Measurements from ENCODE around the gene PLGRKT.

Gene PLGRKT

GRCh38 chr9:5449521-5450358 lies 12.0 kb upstream of the PLGRKT start:
- DNase-seq (ENCODE audit: low read depth, low spot score): no peak
- POLR2A ChIA-PET: interaction anchor here (0.8 to 1.8 kb wide), 5 partner anchors 9 to 137 kb away, joined by 3 to 11 read pairs (median 4); partner anchors contain the start of genes PDCD1LG2 and PLGRKT
- CTCF ChIA-PET: interaction anchor here (0.7 to 3.5 kb wide), 26 partner anchors 10 to 698 kb away, joined by 3 to 75 read pairs (median 4); partner anchors contain the start of genes PDCD1LG2 and PLGRKT
- TF ChIP-seq CTCF (IDR thresholded peaks at IDR 0.05; ENCODE audit: insufficient read depth, low read length, missing control alignments): no peak
- H3K4me3 ChIP-seq (ENCODE audit: low read depth, low read length): peak overlapping the region; percentile 72

GRCh38 chr9:5448461-5449435 lies 11.0 kb upstream of the PLGRKT start:
- no peak for TF ChIP-seq CTCF (IDR thresholded peaks at IDR 0.05; ENCODE audit: insufficient read depth, low read length, missing control alignments)
- CTCF ChIA-PET: interaction anchor here (0.6 to 3.5 kb wide), 10 partner anchors 9 to 263 kb away, joined by 3 to 75 read pairs (median 8); partner anchors contain the start of genes INSL6 and PLGRKT
- H3K4me3 ChIP-seq (ENCODE audit: low read depth, low read length): no peak overlapping the region
- DNase-seq (ENCODE audit: low read depth, low spot score): no peak
- POLR2A ChIA-PET: interaction anchor here (1.8 kb wide), 1 partner anchor 62 kb away, joined by 11 read pairs; the partner anchor contains the start of gene PDCD1LG2

- POLR2A ChIA-PET: no interaction called here
- H3K4me3 ChIP-seq (ENCODE audit: low read depth, low read length): no peak overlapping the region
- CTCF ChIA-PET: interaction anchor here (0.6 to 3.5 kb wide), 2 partner anchors 140 to 262 kb away, joined by 3 to 75 read pairs; partner anchors contain the start of gene INSL6
- TF ChIP-seq CTCF (IDR thresholded peaks at IDR 0.05; ENCODE audit: insufficient read depth, low read length, missing control alignments): no peak
- no peak for DNase-seq (ENCODE audit: low read depth, low spot score)
Measured at GRCh38 chr9:5448016-5448415, 10.3 kb upstream of the PLGRKT start.

- POLR2A ChIA-PET: no interaction called here
- CTCF ChIA-PET: interaction anchor here (1.0 kb wide), 1 partner anchor 142 kb away, joined by 5 read pairs; no protein-coding TSS in a partner anchor
- H3K4me3 ChIP-seq (ENCODE audit: low read depth, low read length): no peak overlapping the region
- no peak for DNase-seq (ENCODE audit: low read depth, low spot score)
- TF ChIP-seq CTCF (IDR thresholded peaks at IDR 0.05; ENCODE audit: insufficient read depth, low read length, missing control alignments): no peak
Measured at GRCh38 chr9:5447337-5447736, 9.6 kb upstream of the PLGRKT start.

GRCh38 chr9:5446451-5447236 lies 8.9 kb upstream of the PLGRKT start:
- no peak for TF ChIP-seq CTCF (IDR thresholded peaks at IDR 0.05; ENCODE audit: insufficient read depth, low read length, missing control alignments)
- no peak for DNase-seq (ENCODE audit: low read depth, low spot score)
- POLR2A ChIA-PET: no interaction called here
- CTCF ChIA-PET: interaction anchor here (1.0 kb wide), 1 partner anchor 143 kb away, joined by 5 read pairs; no protein-coding TSS in a partner anchor
- no peak overlapping the region for H3K4me3 ChIP-seq (ENCODE audit: low read depth, low read length)

Data from AG04449 (cell line).